ENCODE results near the gene PCDH8. TPM values are rescaled to one million over a fixed set of nuclear protein-coding genes. Genes with fewer than 3 reads are reported as not detected.

Gene PCDH8
- total and polyA plus RNA-seq, 2 of the 13 experiments (the other 11 are each of a cell fraction or from before 2014, with no cell fraction given) = not detected

DNA sequence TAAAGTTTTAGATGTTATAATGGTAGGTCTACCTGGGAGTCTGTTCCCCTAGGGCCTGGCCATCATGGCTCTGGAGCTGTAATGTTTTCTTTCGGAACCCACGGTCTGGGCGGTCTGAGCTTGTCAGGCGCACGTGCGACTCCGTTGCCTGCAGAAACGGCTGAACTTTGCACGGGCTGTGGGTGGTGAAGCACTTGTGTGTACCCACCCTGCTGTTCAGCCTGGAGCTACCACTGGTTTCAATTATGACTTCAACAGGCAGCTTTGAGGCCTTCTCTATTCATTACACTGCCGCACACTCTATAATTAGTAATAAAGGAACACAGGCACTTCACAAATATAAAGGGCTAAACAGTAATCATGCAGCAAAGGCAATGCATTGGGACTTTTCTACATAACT is 6.0 kb downstream of the PCDH8 start (continued):
- TF ChIP-seq, protein P1, sequence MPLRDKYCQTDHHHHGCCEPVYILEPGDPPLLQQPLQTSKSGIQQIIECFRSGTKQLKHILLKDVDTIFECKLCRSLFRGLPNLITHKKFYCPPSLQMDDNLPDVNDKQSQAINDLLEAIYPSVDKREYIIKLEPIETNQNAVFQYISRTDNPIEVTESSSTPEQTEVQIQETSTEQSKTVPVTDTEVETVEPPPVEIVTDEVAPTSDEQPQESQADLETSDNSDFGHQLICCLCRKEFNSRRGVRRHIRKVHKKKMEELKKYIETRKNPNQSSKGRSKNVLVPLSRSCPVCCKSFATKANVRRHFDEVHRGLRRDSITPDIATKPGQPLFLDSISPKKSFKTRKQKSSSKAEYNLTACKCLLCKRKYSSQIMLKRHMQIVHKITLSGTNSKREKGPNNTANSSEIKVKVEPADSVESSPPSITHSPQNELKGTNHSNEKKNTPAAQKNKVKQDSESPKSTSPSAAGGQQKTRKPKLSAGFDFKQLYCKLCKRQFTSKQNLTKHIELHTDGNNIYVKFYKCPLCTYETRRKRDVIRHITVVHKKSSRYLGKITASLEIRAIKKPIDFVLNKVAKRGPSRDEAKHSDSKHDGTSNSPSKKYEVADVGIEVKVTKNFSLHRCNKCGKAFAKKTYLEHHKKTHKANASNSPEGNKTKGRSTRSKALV (CRISPR knock-in tag; IDR thresholded peaks at IDR 0.05) = no peak
- TF ChIP-seq ELF1 (CRISPR knock-in tag; IDR thresholded peaks at IDR 0.05) (no peak), ZBTB21 (CRISPR knock-in tag; IDR thresholded peaks at IDR 0.05) (no peak), ZNF567 (CRISPR knock-in tag; IDR thresholded peaks at IDR 0.05; ENCODE audit: borderline replicate concordance) (no peak), ZBTB1 (CRISPR knock-in tag; IDR thresholded peaks at IDR 0.05; ENCODE audit: borderline replicate concordance) (no peak), ZNF670 (CRISPR knock-in tag; IDR thresholded peaks at IDR 0.05; ENCODE audit: borderline replicate concordance) (no peak), ZNF274 (CRISPR knock-in tag; IDR thresholded peaks at IDR 0.05) (no peak), XBP1 (CRISPR knock-in tag; IDR thresholded peaks at IDR 0.05) (no peak), CC2D1A (CRISPR knock-in tag; IDR thresholded peaks at IDR 0.05) (no peak), ZNF782 (CRISPR knock-in tag; IDR thresholded peaks at IDR 0.05; ENCODE audit: borderline replicate concordance) (no peak), CEBPB (IDR thresholded peaks at IDR 0.05; ENCODE audit: borderline replicate concordance, low read depth, low read length) (no peak), GFI1 (CRISPR knock-in tag; IDR thresholded peaks at IDR 0.05; ENCODE audit: borderline replicate concordance) (no peak), SYNCRIP (IDR thresholded peaks at IDR 0.05; ENCODE audit: insufficient read depth, low read depth, low read length) (no peak), PHF21A (CRISPR knock-in tag; IDR thresholded peaks at IDR 0.05) (no peak), SMARCC2 (IDR thresholded peaks at IDR 0.05) (no peak), ZNF780A (CRISPR knock-in tag; IDR thresholded peaks at IDR 0.05) (no peak), RORA (CRISPR knock-in tag; IDR thresholded peaks at IDR 0.05) (no peak), ZNF3 (CRISPR knock-in tag; IDR thresholded peaks at IDR 0.05) (no peak), ZNF761 (CRISPR knock-in tag; conservative IDR thresholded peaks at IDR 0.05) (no peak), MYC (CRISPR knock-in tag; IDR thresholded peaks at IDR 0.05; ENCODE audit: borderline replicate concordance) (peak; percentile 77; the same call in 1 of the 2 replicates), ELF3 (CRISPR knock-in tag; IDR thresholded peaks at IDR 0.05) (no peak)
- TF ChIP-seq, protein P2, sequence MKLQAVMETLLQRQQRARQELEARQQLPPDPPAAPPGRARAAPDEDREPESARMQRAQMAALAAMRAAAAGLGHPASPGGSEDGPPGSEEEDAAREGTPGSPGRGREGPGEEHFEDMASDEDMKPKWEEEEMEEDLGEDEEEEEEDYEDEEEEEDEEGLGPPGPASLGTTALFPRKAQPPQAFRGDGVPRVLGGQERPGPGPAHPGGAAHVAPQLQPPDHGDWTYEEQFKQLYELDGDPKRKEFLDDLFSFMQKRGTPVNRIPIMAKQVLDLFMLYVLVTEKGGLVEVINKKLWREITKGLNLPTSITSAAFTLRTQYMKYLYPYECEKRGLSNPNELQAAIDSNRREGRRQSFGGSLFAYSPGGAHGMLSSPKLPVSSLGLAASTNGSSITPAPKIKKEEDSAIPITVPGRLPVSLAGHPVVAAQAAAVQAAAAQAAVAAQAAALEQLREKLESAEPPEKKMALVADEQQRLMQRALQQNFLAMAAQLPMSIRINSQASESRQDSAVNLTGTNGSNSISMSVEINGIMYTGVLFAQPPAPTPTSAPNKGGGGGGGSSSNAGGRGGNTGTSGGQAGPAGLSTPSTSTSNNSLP (IDR thresholded peaks at IDR 0.05; ENCODE audit: low read depth, low read length) = no peak
- TF ChIP-seq, protein P3, sequence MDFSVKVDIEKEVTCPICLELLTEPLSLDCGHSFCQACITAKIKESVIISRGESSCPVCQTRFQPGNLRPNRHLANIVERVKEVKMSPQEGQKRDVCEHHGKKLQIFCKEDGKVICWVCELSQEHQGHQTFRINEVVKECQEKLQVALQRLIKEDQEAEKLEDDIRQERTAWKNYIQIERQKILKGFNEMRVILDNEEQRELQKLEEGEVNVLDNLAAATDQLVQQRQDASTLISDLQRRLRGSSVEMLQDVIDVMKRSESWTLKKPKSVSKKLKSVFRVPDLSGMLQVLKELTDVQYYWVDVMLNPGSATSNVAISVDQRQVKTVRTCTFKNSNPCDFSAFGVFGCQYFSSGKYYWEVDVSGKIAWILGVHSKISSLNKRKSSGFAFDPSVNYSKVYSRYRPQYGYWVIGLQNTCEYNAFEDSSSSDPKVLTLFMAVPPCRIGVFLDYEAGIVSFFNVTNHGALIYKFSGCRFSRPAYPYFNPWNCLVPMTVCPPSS (IDR thresholded peaks at IDR 0.05) = no peak
- TF ChIP-seq, protein P4, sequence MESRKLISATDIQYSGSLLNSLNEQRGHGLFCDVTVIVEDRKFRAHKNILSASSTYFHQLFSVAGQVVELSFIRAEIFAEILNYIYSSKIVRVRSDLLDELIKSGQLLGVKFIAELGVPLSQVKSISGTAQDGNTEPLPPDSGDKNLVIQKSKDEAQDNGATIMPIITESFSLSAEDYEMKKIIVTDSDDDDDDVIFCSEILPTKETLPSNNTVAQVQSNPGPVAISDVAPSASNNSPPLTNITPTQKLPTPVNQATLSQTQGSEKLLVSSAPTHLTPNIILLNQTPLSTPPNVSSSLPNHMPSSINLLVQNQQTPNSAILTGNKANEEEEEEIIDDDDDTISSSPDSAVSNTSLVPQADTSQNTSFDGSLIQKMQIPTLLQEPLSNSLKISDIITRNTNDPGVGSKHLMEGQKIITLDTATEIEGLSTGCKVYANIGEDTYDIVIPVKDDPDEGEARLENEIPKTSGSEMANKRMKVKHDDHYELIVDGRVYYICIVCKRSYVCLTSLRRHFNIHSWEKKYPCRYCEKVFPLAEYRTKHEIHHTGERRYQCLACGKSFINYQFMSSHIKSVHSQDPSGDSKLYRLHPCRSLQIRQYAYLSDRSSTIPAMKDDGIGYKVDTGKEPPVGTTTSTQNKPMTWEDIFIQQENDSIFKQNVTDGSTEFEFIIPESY (CRISPR knock-in tag; IDR thresholded peaks at IDR 0.05) = no peak
- TF ChIP-seq, protein P5, sequence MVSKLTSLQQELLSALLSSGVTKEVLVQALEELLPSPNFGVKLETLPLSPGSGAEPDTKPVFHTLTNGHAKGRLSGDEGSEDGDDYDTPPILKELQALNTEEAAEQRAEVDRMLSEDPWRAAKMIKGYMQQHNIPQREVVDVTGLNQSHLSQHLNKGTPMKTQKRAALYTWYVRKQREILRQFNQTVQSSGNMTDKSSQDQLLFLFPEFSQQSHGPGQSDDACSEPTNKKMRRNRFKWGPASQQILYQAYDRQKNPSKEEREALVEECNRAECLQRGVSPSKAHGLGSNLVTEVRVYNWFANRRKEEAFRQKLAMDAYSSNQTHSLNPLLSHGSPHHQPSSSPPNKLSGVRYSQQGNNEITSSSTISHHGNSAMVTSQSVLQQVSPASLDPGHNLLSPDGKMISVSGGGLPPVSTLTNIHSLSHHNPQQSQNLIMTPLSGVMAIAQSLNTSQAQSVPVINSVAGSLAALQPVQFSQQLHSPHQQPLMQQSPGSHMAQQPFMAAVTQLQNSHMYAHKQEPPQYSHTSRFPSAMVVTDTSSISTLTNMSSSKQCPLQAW (CRISPR knock-in tag; IDR thresholded peaks at IDR 0.05) = no peak
